Immature natural killer cell (primary cell): ENCODE measurements around the gene C20orf204. TPM values are rescaled to one million over a fixed set of nuclear protein-coding genes. Genes with fewer than 3 reads are reported as not detected.

Source experiments
- DNase-seq, 3 donors: peaks; one replicate each; pipeline ENCODE4 v3.0.0; 2022; ENCODE audit warnings: mixed read lengths in 1 of 3
- H3K27ac Mint-ChIP-seq, 6 donors: one replicate each; pipeline ENCODE4 v1.8.0; 2020; ENCODE audit warnings: mixed read lengths in 6 of 6, mild to moderate bottlenecking in 5 of 6, inconsistent platforms in 4 of 6, moderate library complexity in 3 of 6
- H3K27me3 Mint-ChIP-seq, 3 donors: one replicate each; pipeline ENCODE4 v1.8.0; 2020 to 2021; ENCODE audit warnings: low read depth in 3 of 3, mild to moderate bottlenecking in 3 of 3, mixed read lengths in 3 of 3, moderate library complexity in 3 of 3, inconsistent platforms in 1 of 3
- H3K36me3 Mint-ChIP-seq, 3 donors: one replicate each; pipeline ENCODE4 v1.8.0; 2020; ENCODE audit warnings: mixed read lengths in 3 of 3, inconsistent platforms in 2 of 3, mild to moderate bottlenecking in 2 of 3
- H3K4me1 Mint-ChIP-seq, 2 donors: one replicate each; pipeline ENCODE4 v1.8.0; 2020; ENCODE audit warnings: inconsistent platforms in 2 of 2, mild to moderate bottlenecking in 2 of 2, mixed read lengths in 2 of 2, moderate library complexity in 1 of 2
- H3K4me3 Mint-ChIP-seq, 5 donors: one replicate each; pipeline ENCODE4 v1.8.0; 2020; ENCODE audit warnings: mild to moderate bottlenecking in 5 of 5, mixed read lengths in 5 of 5, inconsistent platforms in 3 of 5, moderate library complexity in 3 of 5
- H3K9me3 Mint-ChIP-seq, 6 donors: one replicate each; pipeline ENCODE4 v1.8.0; 2020; ENCODE audit warnings: mild to moderate bottlenecking in 6 of 6, mixed read lengths in 6 of 6, inconsistent platforms in 4 of 6, moderate library complexity in 3 of 6
- polyA plus RNA-seq, 3 donors: library from polyadenylated mRNA; unstranded; fragments of 300-500 nt; fragmentation: Illumina TruSeq; gene quantifications; one replicate each; pipeline ENCODE4 v1.2.3, GENCODE V29; 2021

Gene C20orf204
- polyA plus RNA-seq, 3 donors from 2014 or later, result not detected

DNA sequence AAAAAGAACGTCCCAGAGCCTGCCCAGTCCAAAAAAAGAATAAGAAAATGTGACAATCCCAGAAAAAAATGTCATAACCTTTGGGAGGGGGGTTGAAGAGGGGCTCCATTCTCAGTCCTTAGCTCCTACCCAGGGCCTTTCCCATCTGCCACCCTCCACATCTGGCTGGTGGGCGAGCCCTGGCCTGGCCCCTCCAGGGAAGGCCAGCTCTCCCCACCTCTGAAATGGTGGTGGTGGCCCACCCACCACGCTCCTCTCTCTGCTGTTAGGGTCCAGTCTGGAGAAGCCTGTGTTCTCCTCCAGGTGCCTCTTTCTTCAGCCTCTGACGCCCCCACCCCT lies 42.9 kb downstream of the C20orf204 start:
- DNase-seq, result no peak
- peak overlapping the region; percentile 88 to 93 (median 91) for H3K4me3 Mint-ChIP-seq
- peaks cover 21 to 32% of the 10 kb centered on the region in 2 donors for H3K4me1 Mint-ChIP-seq
- peaks cover 0 to 5% (median 0%) of the 10 kb centered on the region in 3 donors for H3K27me3 Mint-ChIP-seq
- no peaks in the 10 kb centered on the region for H3K9me3 Mint-ChIP-seq
- H3K27ac Mint-ChIP-seq, result peak overlapping the region; percentile 65 to 93 (median 80)
- no peaks in the 10 kb centered on the region for H3K36me3 Mint-ChIP-seq

GRCh38 chr20:64079273-64080012 lies 43.5 kb downstream of the C20orf204 start, which contains the start of gene RGS19:
Gene RGS19 (minus strand): TSS chr20:64079518. CDS start chr20:64076886, 2,632 bp downstream.
- peaks cover 0 to 8% (median 2%) of the 10 kb centered on the region in 3 donors for H3K27me3 Mint-ChIP-seq

GRCh38 chr20:64080013-64080812 lies 44.2 kb downstream of the C20orf204 start, which contains the start of gene OPRL1:
Gene OPRL1 (plus strand): TSS chr20:64080082. CDS start chr20:64092721, 12,639 bp downstream.
- peak within 1 kb of the TSS; percentile 88 to 93 (median 91) for H3K4me3 Mint-ChIP-seq
- no peaks in the 10 kb centered on the region for H3K36me3 Mint-ChIP-seq
- no peaks in the 10 kb centered on the region for H3K9me3 Mint-ChIP-seq
- peak within 1 kb of the TSS; percentile 79 to 93 (median 88) for H3K27ac Mint-ChIP-seq
- H3K27me3 Mint-ChIP-seq, result peaks cover 0 to 10% (median 6%) of the 10 kb centered on the region in 3 donors
- DNase-seq, result peak in 2 of 3 donors; percentile 38 to 49
- peaks cover 26 to 35% of the 10 kb centered on the region in 2 donors for H3K4me1 Mint-ChIP-seq

More at GRCh38 chr20:64079273-64080012, 43.5 kb downstream of the C20orf204 start, which contains the start of gene RGS19:
- peak within 1 kb of the TSS; percentile 88 to 93 (median 91) for H3K4me3 Mint-ChIP-seq
- H3K27ac Mint-ChIP-seq, result peak within 1 kb of the TSS; percentile 79 to 93 (median 88)
- DNase-seq, result peak; percentile 68 to 70 (median 69)
- peaks cover 25 to 35% of the 10 kb centered on the region in 2 donors for H3K4me1 Mint-ChIP-seq
- H3K9me3 Mint-ChIP-seq, result no peaks in the 10 kb centered on the region
- no peaks in the 10 kb centered on the region for H3K36me3 Mint-ChIP-seq

GRCh38 chr20:64080813-64081623 lies 45.0 kb downstream of the C20orf204 start:
- H3K4me3 Mint-ChIP-seq, result peak overlapping the region; percentile 78 to 87 (median 80)
- no peak for DNase-seq
- no peaks in the 10 kb centered on the region for H3K36me3 Mint-ChIP-seq
- peak overlapping the region; percentile 73 to 90 (median 83) for H3K27ac Mint-ChIP-seq
- no peaks in the 10 kb centered on the region for H3K9me3 Mint-ChIP-seq
- H3K27me3 Mint-ChIP-seq, result peaks cover 3 to 10% (median 10%) of the 10 kb centered on the region in 3 donors
- peaks cover 26 to 31% of the 10 kb centered on the region in 2 donors for H3K4me1 Mint-ChIP-seq

GRCh38 chr20:64081624-64081964 lies 45.6 kb downstream of the C20orf204 start:
- Mint-ChIP-seq H3K27ac (peak overlapping the region in 4 of 6 donors; percentile 48 to 69 (median 64)), H3K9me3 (no peaks in the 10 kb centered on the region), H3K4me1 (peaks cover 26 to 28% of the 10 kb centered on the region in 2 donors), H3K4me3 (peak overlapping the region; percentile 11 to 65 (median 50)), H3K27me3 (peaks cover 5 to 10% (median 10%) of the 10 kb centered on the region in 3 donors), H3K36me3 (no peaks in the 10 kb centered on the region)
- DNase-seq, result no peak

DNA sequence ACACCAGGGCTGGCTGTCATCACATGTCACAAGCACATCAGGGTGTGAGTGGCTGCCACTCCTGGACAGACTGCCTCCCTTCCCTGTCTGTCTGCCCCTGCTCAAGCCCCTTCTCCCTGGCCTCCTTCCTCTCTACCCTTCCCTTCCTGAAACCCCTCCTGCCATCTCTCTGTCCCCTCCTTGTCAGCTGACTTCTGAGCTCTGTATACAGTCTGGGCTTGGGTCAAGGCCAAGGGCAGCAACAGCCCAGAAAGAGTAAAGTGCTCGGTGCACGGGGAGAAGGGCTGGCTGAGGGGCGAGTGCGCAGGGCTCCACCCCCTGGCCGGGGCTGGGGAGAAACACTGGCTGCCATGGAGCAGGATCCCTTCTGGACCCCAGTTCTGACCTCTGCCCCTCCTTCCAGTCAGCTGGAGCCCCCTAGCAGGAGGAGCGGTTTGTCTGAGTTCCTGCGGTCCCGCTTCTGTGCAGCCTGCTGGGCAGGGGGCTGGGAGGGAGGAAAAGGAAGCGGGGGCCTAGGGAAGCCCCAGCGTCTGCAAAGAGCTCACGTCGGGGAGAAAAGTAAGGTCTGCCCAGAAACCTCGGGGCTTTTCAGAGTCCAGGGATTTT lies 46.2 kb downstream of the C20orf204 start:
- H3K27me3 Mint-ChIP-seq, result peaks cover 5 to 10% (median 10%) of the 10 kb centered on the region in 3 donors

GRCh38 chr20:64082820-64083377 lies 46.9 kb downstream of the C20orf204 start:
- peak overlapping the region; percentile 62 to 79 (median 68) for H3K4me3 Mint-ChIP-seq
- no peaks in the 10 kb centered on the region for H3K36me3 Mint-ChIP-seq
- H3K27me3 Mint-ChIP-seq, result peaks cover 5 to 10% (median 10%) of the 10 kb centered on the region in 3 donors
- DNase-seq, result no peak
- peaks cover 20 to 21% of the 10 kb centered on the region in 2 donors for H3K4me1 Mint-ChIP-seq
- peak overlapping the region in 1 of 6 donors; percentile 34 for H3K27ac Mint-ChIP-seq
- H3K9me3 Mint-ChIP-seq, result peaks cover 0 to 4% (median 0%) of the 10 kb centered on the region in 6 donors

More for the DNA sequence above, 46.2 kb downstream of the C20orf204 start:
- H3K4me1 Mint-ChIP-seq, result peaks cover 25 to 26% of the 10 kb centered on the region in 2 donors
- H3K27ac Mint-ChIP-seq, result peak overlapping the region in 2 of 6 donors; percentile 48 to 69
- DNase-seq, result no peak
- peak overlapping the region; percentile 17 to 65 (median 52) for H3K4me3 Mint-ChIP-seq
- H3K36me3 Mint-ChIP-seq, result no peaks in the 10 kb centered on the region
- no peaks in the 10 kb centered on the region for H3K9me3 Mint-ChIP-seq

GRCh38 chr20:64083378-64083803 lies 47.4 kb downstream of the C20orf204 start:
- Mint-ChIP-seq H3K36me3 (no peaks in the 10 kb centered on the region), H3K9me3 (peaks cover 0 to 4% (median 0%) of the 10 kb centered on the region in 6 donors), H3K4me1 (peaks cover 18% of the 10 kb centered on the region in 2 donors), H3K27ac (no peak overlapping the region), H3K4me3 (peak overlapping the region; percentile 62 to 79 (median 68)), H3K27me3 (peaks cover 5 to 12% (median 10%) of the 10 kb centered on the region in 3 donors)
- DNase-seq, result peak; percentile 54 to 58 (median 56)

DNA sequence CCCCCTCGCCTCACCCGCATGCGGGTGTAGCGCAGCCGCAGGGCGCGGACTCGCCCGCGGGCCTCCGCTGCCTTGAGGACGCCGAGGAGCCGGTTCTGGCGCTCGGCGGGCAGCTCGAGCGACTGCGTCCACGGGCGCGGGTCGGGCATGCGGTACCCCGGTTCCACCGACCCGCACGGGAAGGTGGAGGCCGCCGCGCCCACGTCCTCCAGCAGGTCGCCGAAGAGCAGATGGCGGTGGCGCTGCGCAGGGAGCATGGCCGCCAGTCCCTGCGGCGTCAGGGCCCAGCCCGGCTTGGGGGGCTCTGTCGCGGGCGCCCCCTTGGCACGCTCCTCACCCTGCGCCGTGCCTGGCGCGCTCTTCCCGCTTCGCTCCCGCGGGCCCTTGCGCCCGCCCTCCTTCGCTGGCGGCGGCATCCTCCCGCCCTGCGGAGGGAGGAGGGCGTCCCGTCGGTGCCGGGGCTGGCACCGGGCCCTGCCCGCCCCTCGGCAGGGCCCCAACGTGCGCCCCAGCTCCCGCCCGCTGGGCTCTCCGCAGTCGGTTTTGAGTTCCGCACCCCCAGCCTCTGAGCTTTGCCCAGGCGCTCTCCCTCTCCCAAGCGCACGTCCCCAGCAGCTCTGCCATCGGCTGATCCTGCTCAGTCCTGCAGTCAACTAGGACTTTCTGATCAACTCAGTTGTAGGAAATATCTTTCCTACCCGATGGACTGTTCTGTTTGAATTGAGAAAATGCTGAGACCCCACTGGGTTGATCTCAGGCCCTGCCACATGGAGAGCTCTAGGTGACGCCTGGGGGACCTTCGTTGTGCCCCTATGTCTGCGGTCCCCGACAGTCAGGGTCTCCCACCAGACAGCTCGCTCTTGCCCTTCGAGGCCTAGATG lies 48.1 kb downstream of the C20orf204 start, which contains the start of gene LKAAEAR1:
Gene LKAAEAR1 (minus strand): TSS at position 595 of the 881 bp plus-strand sequence. CDS start 179 bp downstream, at position 416.
- peak within 1 kb of the TSS; percentile 80 to 87 (median 85) for H3K4me3 Mint-ChIP-seq
- peaks cover 0 to 4% (median 0%) of the 10 kb centered on the region in 6 donors for H3K9me3 Mint-ChIP-seq
- no peak for DNase-seq
- peaks cover 18% of the 10 kb centered on the region in 2 donors for H3K4me1 Mint-ChIP-seq
- peaks cover 5 to 13% (median 12%) of the 10 kb centered on the region in 3 donors for H3K27me3 Mint-ChIP-seq
- H3K36me3 Mint-ChIP-seq, result no peaks in the 10 kb centered on the region
- no peak within 1 kb of the TSS for H3K27ac Mint-ChIP-seq

GRCh38 chr20:64084685-64085152 lies 48.7 kb downstream of the C20orf204 start:
- Mint-ChIP-seq H3K4me1 (peaks cover 17 to 18% of the 10 kb centered on the region in 2 donors), H3K9me3 (peaks cover 0 to 4% (median 0%) of the 10 kb centered on the region in 6 donors), H3K36me3 (no peaks in the 10 kb centered on the region), H3K27me3 (peaks cover 5 to 13% (median 12%) of the 10 kb centered on the region in 3 donors), H3K4me3 (peak overlapping the region; percentile 80 to 87 (median 85)), H3K27ac (no peak overlapping the region)
- no peak for DNase-seq

- no peak overlapping the region for H3K27ac Mint-ChIP-seq
- H3K36me3 Mint-ChIP-seq, result no peaks in the 10 kb centered on the region
- H3K4me1 Mint-ChIP-seq, result peaks cover 10% of the 10 kb centered on the region in 2 donors
- H3K27me3 Mint-ChIP-seq, result peaks cover 5 to 18% (median 8%) of the 10 kb centered on the region in 3 donors
- DNase-seq, result no peak
- H3K9me3 Mint-ChIP-seq, result peaks cover 0 to 4% (median 0%) of the 10 kb centered on the region in 6 donors
- no peak overlapping the region for H3K4me3 Mint-ChIP-seq
These were observed 50.8 kb downstream of the C20orf204 start for GRCh38 chr20:64086801-64087200.
